NCI-H2171 treated with DMSO at 0.1 percent for 48 hours (cell line): Measurements from ENCODE around the gene AVPI1.
"Not testable (repeated sequence)": the region's sequence is repeated elsewhere in the genome, so short reads cannot be mapped to it uniquely, and the experiment has no call there.

Source experiments
- DNase-seq: peaks from one replicate; lab custom pipeline; 2025; lab: John Stamatoyannopoulos, UW

AVPI1 gene

DNA sequence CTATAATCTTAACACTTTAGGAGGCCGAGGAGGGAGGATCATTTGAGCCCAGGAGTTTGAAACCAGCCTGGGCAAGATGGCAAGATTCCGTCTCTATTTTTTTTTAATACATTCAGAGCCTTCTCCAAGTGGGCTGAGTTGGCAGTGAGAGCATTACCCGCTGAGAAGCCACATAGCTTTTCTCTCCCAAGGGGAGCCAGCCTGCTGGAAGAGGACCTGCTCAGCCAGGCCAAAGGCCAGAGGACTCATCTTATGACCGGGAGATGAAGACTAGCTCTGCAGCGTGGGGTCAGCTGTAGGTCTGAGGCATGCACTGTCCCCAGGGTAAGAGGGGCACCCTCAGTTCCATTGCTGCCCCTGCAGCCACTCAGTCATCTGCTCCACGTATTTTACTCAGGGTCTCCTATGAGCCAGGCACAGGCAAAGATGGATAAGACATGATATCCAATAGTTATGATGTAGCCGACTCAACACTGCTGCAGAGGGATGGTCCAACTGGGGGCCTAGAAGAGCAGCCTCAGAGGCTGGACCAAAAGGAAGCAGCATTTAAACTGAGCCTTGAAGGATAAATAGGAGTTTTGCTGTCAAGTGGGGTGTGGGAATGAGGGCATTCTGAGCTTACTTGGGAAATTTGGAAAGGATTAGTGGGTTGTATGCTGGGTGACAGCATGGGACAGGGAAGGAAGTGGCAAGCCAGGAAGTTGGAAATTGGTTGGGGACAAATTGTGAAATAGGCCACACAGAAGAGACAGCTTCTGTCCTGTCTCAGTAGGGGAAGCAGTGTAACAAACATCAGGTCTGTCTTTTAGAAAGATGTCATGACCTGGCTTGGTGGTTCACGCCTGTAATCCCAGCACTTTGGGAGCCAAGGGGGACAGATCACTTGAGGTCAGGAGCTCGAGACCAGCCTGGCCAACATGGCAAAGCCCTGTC lies 24.9 kb upstream of the AVPI1 start:
- no peak for DNase-seq

DNA sequence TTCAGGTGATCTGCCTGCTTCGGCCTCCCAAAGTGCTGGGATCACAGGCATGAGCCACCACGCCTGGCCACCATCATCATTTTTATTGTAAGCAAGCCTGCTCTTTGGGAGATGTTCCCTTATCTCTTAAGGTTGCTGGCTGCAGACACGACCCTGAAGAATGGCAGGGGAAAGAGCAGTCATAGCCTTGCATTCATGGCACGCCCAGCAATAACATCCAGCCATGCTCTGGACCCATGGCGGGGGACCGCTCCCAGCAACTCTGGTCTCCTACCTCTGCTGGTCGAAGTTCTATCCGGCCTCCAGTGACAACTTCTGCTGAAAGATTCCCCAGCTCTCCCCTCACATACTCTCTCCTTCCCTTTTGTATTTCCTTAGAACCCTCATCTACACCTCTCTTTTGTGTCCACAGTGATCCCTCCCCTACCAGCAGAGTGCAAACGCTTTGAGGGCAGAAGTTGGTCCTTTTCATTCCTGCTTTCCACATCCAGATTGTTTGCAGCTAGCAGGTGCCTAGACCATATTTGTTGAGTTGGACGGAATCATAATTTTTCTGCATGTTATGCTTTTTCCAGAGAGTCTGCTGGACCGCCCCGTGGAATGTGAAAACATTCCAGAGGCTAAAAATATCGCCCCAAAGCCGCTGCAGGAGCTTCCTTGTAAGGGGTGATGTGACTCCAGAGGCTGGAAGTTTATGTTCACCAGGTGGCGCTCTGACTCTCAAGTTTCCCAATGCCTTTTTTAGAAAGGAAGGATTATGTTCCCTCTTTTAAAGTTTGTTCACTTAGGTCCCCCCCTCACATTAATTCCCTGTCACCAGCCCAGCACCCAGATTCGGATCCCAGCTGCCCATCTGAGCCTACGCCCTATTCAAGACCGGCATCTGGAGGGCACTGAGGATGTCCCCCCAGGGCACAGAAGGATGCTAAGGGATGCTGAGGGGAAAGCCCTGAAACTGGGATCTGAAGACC lies 22.2 kb upstream of the AVPI1 start:
- peak; percentile 12 for DNase-seq

DNA sequence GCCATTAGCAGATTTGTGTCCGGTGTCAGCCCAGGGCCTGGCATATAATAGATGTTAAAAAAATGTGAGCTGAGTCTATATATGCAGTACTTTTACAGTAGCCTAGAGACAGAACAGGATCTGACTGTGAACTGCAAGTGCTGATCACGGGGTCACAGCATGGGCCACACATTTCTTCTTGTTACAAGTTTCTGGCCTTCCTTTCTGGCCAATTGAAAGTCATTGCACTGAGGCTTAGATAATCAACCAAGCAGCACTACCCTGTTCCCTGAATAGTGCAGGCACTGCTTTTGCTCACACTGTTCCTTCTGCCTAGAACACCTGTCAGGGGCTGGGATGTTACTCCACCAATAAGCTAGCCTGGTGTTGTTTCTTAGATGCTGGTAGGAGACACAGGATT lies 21.1 kb upstream of the AVPI1 start:
- no peak for DNase-seq

DNA sequence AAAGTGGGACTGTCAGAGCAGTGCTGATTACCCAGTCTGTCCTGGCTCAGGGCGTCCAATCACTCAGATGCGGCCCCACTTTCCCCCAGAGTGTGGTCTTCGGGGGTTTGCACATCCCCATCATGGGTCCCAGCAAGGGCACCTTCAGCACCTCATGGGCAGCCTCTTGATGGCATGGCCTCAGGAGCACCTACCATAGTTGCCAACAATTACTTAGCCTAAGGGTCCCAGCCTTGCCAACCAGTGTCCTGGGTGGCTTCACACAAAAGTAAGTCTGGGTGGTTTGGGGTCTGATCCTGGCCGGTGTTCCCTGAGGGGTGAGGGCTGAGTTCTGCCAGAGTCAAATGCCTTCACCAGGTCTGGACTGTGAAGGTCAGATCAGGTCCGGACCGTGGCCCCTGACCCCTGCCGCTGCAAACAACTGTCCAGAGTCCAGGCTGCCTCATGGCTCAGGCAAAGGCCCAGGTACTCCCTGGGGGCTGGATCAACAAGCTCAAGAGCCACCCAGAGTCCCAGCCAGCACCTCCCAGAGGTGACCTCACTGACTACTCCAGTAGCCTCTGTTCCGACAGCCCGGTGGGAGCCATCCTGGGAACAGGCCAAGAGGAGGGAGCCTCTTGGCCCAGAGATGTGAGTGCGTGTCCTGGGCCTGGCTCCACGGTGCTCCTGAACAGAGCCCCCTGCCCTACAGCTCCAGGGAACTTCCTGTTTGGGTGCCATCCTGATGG lies 20.3 kb upstream of the AVPI1 start:
- DNase-seq, result no peak

- DNase-seq, result no peak
Observed at GRCh38 chr10:97705006-97705670, 18.1 kb upstream of the AVPI1 start.

DNA sequence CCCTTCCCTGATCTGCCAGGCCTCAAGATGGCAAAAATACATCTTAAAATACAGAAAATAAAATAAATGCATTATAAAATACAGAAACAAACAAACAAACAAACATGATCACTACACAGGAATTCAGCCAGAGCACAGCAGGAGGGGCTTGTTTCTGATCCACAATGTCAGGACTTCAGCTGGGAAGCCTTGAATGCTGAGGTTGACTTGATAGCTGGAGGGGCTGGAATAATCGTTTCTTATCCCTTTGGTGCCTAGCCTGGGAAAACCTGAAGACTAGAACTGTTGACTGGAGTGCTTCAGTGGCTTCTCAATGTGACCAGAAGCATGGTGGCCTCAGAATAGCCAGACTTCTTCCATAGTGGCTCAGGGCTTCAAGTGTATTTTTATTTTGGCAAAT lies 17.3 kb upstream of the AVPI1 start:
- no peak for DNase-seq

- no peak for DNase-seq
Observed at GRCh38 chr10:97703398-97704067, 16.5 kb upstream of the AVPI1 start.

DNA sequence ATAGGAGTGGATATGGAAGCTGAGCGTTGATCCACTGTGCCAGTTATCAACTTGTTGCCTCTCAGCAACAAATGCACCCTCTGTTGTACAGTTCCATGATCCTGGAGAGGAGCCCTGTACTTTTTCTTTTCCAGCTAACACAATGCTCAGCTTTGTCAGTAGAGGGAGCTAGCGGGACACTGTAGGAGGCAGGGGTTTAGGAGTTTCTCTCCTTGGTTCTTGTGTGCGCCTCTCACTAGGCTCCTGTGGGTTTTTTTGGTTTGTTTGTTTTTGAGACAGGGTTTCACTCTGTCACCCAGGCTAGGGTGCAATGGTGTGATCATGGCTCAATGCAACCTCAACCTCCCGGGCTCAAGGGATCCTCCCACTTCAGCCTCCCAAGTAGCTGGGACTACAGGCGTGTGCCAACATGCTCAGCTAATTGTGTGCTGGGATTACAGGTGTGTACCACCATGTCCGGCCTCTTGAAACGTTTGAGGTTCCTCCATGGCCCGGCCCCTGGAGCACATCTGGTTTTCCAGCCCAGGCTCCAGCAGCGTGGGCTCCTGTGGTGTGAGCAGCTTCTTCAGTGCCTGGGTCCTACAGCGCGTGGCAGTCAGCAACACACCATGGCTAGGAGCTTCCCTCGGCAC lies 14.5 kb upstream of the AVPI1 start:
- peak; percentile 70 for DNase-seq

- peak; percentile 87 for DNase-seq
Observed at GRCh38 chr10:97698072-97698655, 11.1 kb upstream of the AVPI1 start.

GRCh38 chr10:97690133-97690532 lies 3.1 kb upstream of the AVPI1 start:
- peak; percentile 57 for DNase-seq

DNA sequence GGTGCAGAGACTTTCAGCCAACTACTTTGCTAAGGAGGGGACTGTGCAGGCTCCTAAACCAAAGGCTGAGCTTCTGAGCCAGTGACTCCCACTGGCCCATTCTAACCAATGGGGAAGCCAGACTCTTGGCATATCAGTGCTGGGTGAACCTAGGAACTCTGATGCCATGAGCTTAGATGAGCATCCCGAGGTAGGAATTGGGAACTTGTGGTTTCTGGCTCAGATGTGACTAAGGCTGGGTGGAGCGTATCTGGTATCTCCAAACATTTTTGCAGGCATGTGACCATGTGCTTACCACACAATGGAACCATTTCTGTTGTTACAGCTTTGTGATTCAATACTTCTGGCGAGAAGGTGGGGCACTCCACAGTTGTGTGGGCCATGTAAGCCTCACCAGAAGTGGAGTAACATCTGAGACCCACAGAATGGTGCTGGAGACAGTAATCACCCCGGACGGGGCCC lies 2.5 kb upstream of the AVPI1 start:
- no peak for DNase-seq

GRCh38 chr10:97687785-97688781 lies 1.0 kb upstream of the AVPI1 start:
- no peak for DNase-seq

- DNase-seq, result peak; percentile 20
Observed at GRCh38 chr10:97686301-97686961, 610 bp downstream of the AVPI1 start.

- DNase-seq, result no peak
Observed at GRCh38 chr10:97685395-97685958, 1.6 kb downstream of the AVPI1 start.

DNA sequence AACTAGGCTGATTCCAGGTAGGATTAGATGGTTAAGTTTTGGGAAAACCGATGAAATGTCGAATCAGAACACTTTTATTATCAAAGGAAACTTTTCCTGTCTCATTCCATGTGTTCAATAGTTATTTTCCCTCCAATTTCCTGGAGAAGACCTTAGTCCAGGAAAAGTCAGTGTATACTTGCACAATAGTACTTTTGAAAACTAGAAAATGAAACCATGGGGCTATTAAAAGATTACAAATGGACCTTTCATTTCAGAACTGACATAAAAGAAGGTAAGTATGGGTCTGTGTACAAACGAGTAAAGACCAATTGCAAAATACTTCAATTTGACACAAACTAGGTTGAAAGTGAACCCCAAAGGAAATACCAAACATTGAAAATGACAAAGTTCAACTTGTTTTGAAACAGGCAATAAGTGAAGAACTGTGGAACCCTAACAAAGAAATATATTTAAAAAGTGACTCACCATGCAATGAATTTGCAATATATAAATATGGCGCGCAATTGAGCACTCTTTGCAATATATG lies 2.1 kb downstream of the AVPI1 start:
- no peak for DNase-seq

DNA sequence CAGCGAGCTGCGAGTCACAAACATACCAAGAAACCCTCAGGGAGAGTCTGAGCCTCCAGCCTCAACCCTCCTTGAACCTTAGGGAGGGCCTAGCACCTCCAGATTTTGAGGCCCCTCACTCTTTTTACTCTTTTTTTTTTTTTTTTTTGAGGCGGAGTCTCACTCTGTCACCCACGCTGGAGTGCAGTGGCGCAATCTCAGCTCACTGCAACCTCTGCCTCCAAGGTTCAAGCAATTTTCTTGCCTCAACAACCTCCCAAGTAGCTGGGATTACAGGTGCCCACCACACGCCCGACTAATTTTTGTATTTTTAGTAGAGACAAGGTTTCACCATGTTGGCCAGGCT lies 2.7 kb downstream of the AVPI1 start:
- not testable (repeated sequence) for DNase-seq

- no peak for DNase-seq
Observed at GRCh38 chr10:97683556-97684367, 3.3 kb downstream of the AVPI1 start.
